Frontal cortex (tissue), 4 donors: ENCODE results near the gene MTUS2. TPM values are rescaled to one million over a fixed set of nuclear protein-coding genes. Genes with fewer than 3 reads are reported as not detected.

Experiments used
- DNase-seq, 2 donors: peaks; one replicate each; pipeline ENCODE4 v3.0.0; 2012; ENCODE audit warnings: low spot score in 2 of 2
- FAIRE-seq: peaks from 2 replicates; lab custom pipeline; 2012; peaks lifted over from hg19 to GRCh38; lab: Jason Lieb, UNC
- total RNA-seq: library from RNA; depleted of rRNA; stranded (reverse); fragments of >200 nt; gene quantifications from one replicate; pipeline ENCODE4 v1.2.3, GENCODE V29; 2014
- donor health status: control.
- donor health status: control.
- donor health status: control.

Gene MTUS2
- total RNA-seq, 1 donor from 2014 or later = 7.3 TPM

GRCh38 chr13:29008296-29008695 is 188.2 kb downstream of the MTUS2 start:
- DNase-seq (no peak), FAIRE-seq (no peak)

GRCh38 chr13:29020314-29020713 is 200.2 kb downstream of the MTUS2 start:
- FAIRE-seq (no peak), DNase-seq (no peak)

GRCh38 chr13:29021311-29021710 is 201.2 kb downstream of the MTUS2 start:
- FAIRE-seq (no peak), DNase-seq (no peak)

- no peak for FAIRE-seq
- no peak for DNase-seq
These were observed 201.6 kb downstream of the MTUS2 start for GRCh38 chr13:29021717-29022116.

- FAIRE-seq = no peak
- no peak for DNase-seq
These were observed 202.3 kb downstream of the MTUS2 start for GRCh38 chr13:29022410-29022809.

- FAIRE-seq (no peak), DNase-seq (no peak)
These were observed 202.8 kb downstream of the MTUS2 start for GRCh38 chr13:29022968-29023367.

- DNase-seq (no peak), FAIRE-seq (no peak)
These were observed 204.6 kb downstream of the MTUS2 start for GRCh38 chr13:29024783-29025182.

GRCh38 chr13:29028868-29029267 is 208.7 kb downstream of the MTUS2 start:
- no peak for FAIRE-seq
- no peak for DNase-seq

- FAIRE-seq (no peak), DNase-seq (no peak)
These were observed 218.6 kb downstream of the MTUS2 start for GRCh38 chr13:29038700-29039099.

GRCh38 chr13:29039212-29039611 is 219.1 kb downstream of the MTUS2 start:
- no peak for FAIRE-seq
- no peak for DNase-seq

- FAIRE-seq (no peak), DNase-seq (no peak)
These were observed 226.4 kb downstream of the MTUS2 start for GRCh38 chr13:29046588-29046987.

GRCh38 chr13:29049524-29049923 is 229.4 kb downstream of the MTUS2 start:
- no peak for DNase-seq
- FAIRE-seq = no peak

- no peak for FAIRE-seq
- DNase-seq = no peak
These were observed 230.6 kb downstream of the MTUS2 start for GRCh38 chr13:29050719-29051118.

GRCh38 chr13:29059800-29060199 is 239.7 kb downstream of the MTUS2 start:
- DNase-seq = no peak
- FAIRE-seq = no peak

- FAIRE-seq (no peak), DNase-seq (no peak)
These were observed 245.0 kb downstream of the MTUS2 start for GRCh38 chr13:29065142-29065541.

GRCh38 chr13:29067306-29067945 is 247.3 kb downstream of the MTUS2 start:
- DNase-seq = no peak

GRCh38 chr13:29073755-29074154 is 253.6 kb downstream of the MTUS2 start:
- DNase-seq (no peak), FAIRE-seq (no peak)

More at GRCh38 chr13:29067306-29067945, 247.3 kb downstream of the MTUS2 start:
- no peak for FAIRE-seq

GRCh38 chr13:29077051-29077813 is 257.1 kb downstream of the MTUS2 start:
- DNase-seq (no peak), FAIRE-seq (no peak)

- FAIRE-seq = no peak
- DNase-seq = no peak
These were observed 260.9 kb downstream of the MTUS2 start for GRCh38 chr13:29081036-29081435.

GRCh38 chr13:29081697-29082440 is 261.7 kb downstream of the MTUS2 start:
- DNase-seq (no peak), FAIRE-seq (no peak)
